ENCODE measurements around the gene ANO6.

GRCh38 chr12:45268672-45269411, 52.9 kb downstream of the ANO6 start:
- peak in 4 of 7 experiments; percentile 12 to 33 (median 16) for TF ChIP-seq CTCF (IDR thresholded peaks at IDR 0.05)
- no peak for TF ChIP-seq POLR2A (IDR thresholded peaks at IDR 0.05)
